Adrenal gland (tissue), 12 donors: ENCODE measurements around the gene PPT2. TPM values are rescaled to one million over a fixed set of nuclear protein-coding genes. Genes with fewer than 3 reads are reported as not detected.

Experiments used
- DNase-seq, 7 donors: peaks; one replicate each; pipeline ENCODE4 v3.0.0-alpha.2; 2019 to 2020
- H3K27ac ChIP-seq, 5 donors: fragments of 200-600 bp; sonication (generic) in 4 of 5; 1 replicate in 3 of 5; 2 replicates in 2 of 5; pipeline versions ENCODE4 v1.5.1 to v1.8.0; 2016 to 2020; ENCODE audit warnings: mild to moderate bottlenecking in 1 of 5
- H3K27me3 ChIP-seq: fragments of 200-600 bp; 2 replicates; pipeline ENCODE4 v1.8.0; 2021
- H3K36me3 ChIP-seq, 2 donors: fragments of 200-600 bp; replicated peaks in 1 of 2; 1 replicate in 1 of 2; 2 replicates in 1 of 2; pipeline versions ENCODE4 v1.5.1 to v1.8.0; 2018 to 2022
- H3K4me1 ChIP-seq, 2 donors: fragments of 200-600 bp; replicated peaks in 1 of 2; 1 replicate in 1 of 2; 2 replicates in 1 of 2; pipeline versions ENCODE4 v1.5.1 to v1.8.0; 2018 to 2021
- H3K4me3 ChIP-seq, 4 donors: fragments of 200-600 bp; sonication (generic) in 3 of 4; one replicate each; pipeline ENCODE4 v1.5.1; 2016 to 2018
- H3K9me3 ChIP-seq, 3 donors: fragments of 200-600 bp; sonication (generic) in 1 of 3; replicated peaks in 1 of 3; 1 replicate in 2 of 3; 2 replicates in 1 of 3; pipeline versions ENCODE4 v1.5.1 to v1.8.0; 2016 to 2021
- CTCF ChIP-seq, 6 experiments: fragments of 450-650 bp in 4 of 6; fragments of 200-600 bp in 2 of 6; sonication (generic) in 1 of 6; IDR thresholded peaks; 1 replicate in 5 of 6; 2 replicates in 1 of 6; pipeline versions ENCODE4 v1.5.1 to v1.8.0; 2016 to 2021; ENCODE audit warnings: antibody characterized with exemption in 6 of 6, mild to moderate bottlenecking in 2 of 6, moderate library complexity in 1 of 6
- POLR2A ChIP-seq, 2 donors: fragments of 450-650 bp; IDR thresholded peaks; one replicate each; pipeline ENCODE4 v1.6.1; 2017; ENCODE audit warnings: antibody characterized with exemption in 2 of 2, mild to moderate bottlenecking in 2 of 2, moderate library complexity in 1 of 2
- WGBS, 4 donors: extraction: QIAGEN DNeasy Blood & Tissue Kit in 2 of 4; methylation state at CpG; one replicate each; pipeline versions ENCODE4 v1.1.5 to v1.1.7; 2013 to 2017; 5-methylcytosine and 5-hydroxymethylcytosine counted together
- intact Hi-C, 2 donors: fragments of 100-400 bp; cut with DNase I; formaldehyde crosslinking; loops; one replicate each; pipeline versions ENCODE4 v1.14.1 to v1.15.0; 2022 to 2023
- polyA plus RNA-seq, 3 donors: library from polyadenylated mRNA; stranded (reverse); fragments of 200-250 nt in 2 of 3; fragments of 350-450 nt in 1 of 3; fragmentation: Illumina TruSeq in 1 of 3; extraction: RNeasy Lipid Tissue Mini Kit (QIAGEN cat#74804) in 1 of 3; gene quantifications; one replicate each; pipeline ENCODE4 v1.2.3, GENCODE V29; 2013 to 2014
- total RNA-seq, 9 donors: library from RNA; depleted of rRNA in 4 of 9; stranded (reverse); fragments of >200 nt in 4 of 9; fragments of 120-200 nt in 1 of 9; fragmentation: NEBNext Ultra II Directional in 1 of 9; extraction: Animal tissue kit (Norgen Biotek cat#: 25700) in 1 of 9; gene quantifications; one replicate each; pipeline versions ENCODE4 v1.1.0 to v1.2.4, GENCODE V29; 2013 to 2023
- donor health status: healthy with polysubstance abuse.
- donor health status: Bipolar disorder and iron deficiency.
- donor health status: DM: yes; HTN: yes; CAD: no.
- donor health status: DM: no; HTN: no; CAD: no.
- donor health status: DM: no; HTN: no; CAD: no.
- donor health status: DM: yes; HTN: yes; CAD: no.

Gene PPT2
- total and polyA plus RNA-seq, 12 donors: 10.4 to 33.6 (median 23.1) TPM

DNA sequence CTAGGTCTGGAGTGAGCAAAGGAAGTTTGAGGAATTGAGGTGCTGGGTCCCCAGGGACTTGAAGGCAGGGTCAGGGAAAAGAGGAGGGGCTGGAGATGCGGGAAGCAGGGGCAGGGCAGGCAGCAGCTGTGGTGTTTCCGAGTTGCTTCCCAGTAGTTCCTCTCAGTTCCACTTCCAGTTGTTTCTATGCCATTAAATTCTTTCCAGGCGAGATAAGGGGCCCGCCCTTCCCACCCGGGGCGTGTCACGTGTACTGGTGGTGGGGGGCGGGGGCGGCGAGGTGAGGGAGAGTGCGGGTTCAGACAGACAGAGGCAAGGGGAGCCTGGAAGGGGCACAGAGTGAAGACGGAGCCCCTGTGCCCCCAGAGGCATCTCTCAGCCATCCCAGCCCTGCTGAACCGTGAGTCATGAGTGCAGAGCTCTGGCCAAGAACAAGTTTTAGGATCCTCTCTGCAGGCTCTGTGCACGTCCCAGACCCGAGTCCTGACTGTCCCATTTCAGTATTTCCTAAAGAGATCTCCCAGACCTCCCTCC, 45.8 kb upstream of the PPT2 start:
- Histone ChIP-seq H3K9me3 (no peaks in the 10 kb centered on the region), H3K4me3 (peak overlapping the region in 1 of 4 donors; percentile 44), H3K36me3 (no peaks in the 10 kb centered on the region), H3K27ac (peak overlapping the region in 4 of 5 donors; percentile 3 to 90 (median 40)), H3K27me3 (no peaks in the 10 kb centered on the region), H3K4me1 (peaks cover 5 to 10% of the 10 kb centered on the region in 2 donors)
- peak in 1 of 2 donors; percentile 12 for TF ChIP-seq POLR2A (IDR thresholded peaks at IDR 0.05)
- no peak for TF ChIP-seq CTCF (IDR thresholded peaks at IDR 0.05)
- WGBS, 4 donors: 2 to 6% (median 4%) methylated on average over 5 to 15 of the region's 15 CpGs
- peak in 4 of 7 donors; percentile 36 to 67 (median 50) for DNase-seq
- intact Hi-C loops: no loop called here

DNA sequence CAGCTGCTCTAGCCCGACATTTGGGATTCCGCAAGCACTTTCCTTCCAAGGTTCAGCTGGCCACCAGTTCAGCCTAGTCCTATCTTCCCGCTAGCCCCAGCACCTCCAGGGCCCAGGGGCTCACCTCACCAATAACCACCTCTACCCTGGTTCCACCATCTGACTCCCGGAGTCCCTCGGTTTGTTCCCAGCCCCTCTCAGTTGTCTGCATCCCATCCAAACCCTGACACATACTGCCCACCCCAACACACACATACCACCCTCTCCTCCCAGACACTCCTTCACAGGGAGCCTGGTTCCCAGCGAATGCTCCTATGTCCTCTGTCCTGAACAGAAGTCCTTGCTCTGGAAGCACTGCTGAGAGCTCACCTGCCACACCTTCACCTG, 45.2 kb upstream of the PPT2 start:
- TF ChIP-seq CTCF (IDR thresholded peaks at IDR 0.05) (no peak), POLR2A (IDR thresholded peaks at IDR 0.05) (no peak)
- Histone ChIP-seq H3K27ac (peak overlapping the region in 3 of 5 donors; percentile 17 to 90 (median 64)), H3K27me3 (no peaks in the 10 kb centered on the region), H3K9me3 (no peaks in the 10 kb centered on the region), H3K4me3 (peak overlapping the region in 1 of 4 donors; percentile 44), H3K36me3 (no peaks in the 10 kb centered on the region), H3K4me1 (peaks cover 10 to 15% of the 10 kb centered on the region in 2 donors)
- intact Hi-C loops: no loop called here
- 35 to 46% (median 42%) methylated on average over 6 of the region's 6 CpGs for WGBS, 4 donors
- DNase-seq: no peak

- H3K27me3 ChIP-seq: no peaks in the 10 kb centered on the region
- H3K4me3 ChIP-seq: peak within 1 kb of the TSS in 1 of 4 donors; percentile 44
- TF ChIP-seq CTCF (IDR thresholded peaks at IDR 0.05): no peak
- no peak for TF ChIP-seq POLR2A (IDR thresholded peaks at IDR 0.05)
- H3K36me3 ChIP-seq: no peaks in the 10 kb centered on the region
- H3K4me1 ChIP-seq: peaks cover 13 to 20% of the 10 kb centered on the region in 2 donors
- H3K9me3 ChIP-seq: no peaks in the 10 kb centered on the region
- 3 to 12% (median 8%) methylated on average over 6 to 12 of the region's 12 CpGs for WGBS, 4 donors
- no peak for DNase-seq
- peak within 1 kb of the TSS in 4 of 5 donors; percentile 3 to 90 (median 40) for H3K27ac ChIP-seq
- intact Hi-C loops: no loop called here
Observed at GRCh38 chr6:32109114-32109764, 44.7 kb upstream of the PPT2 start, which contains the start of gene TNXB. Gene TNXB, minus strand, starts transcription at chr6:32109338. Its CDS starts 11,140 bp downstream, at chr6:32098198.

DNA sequence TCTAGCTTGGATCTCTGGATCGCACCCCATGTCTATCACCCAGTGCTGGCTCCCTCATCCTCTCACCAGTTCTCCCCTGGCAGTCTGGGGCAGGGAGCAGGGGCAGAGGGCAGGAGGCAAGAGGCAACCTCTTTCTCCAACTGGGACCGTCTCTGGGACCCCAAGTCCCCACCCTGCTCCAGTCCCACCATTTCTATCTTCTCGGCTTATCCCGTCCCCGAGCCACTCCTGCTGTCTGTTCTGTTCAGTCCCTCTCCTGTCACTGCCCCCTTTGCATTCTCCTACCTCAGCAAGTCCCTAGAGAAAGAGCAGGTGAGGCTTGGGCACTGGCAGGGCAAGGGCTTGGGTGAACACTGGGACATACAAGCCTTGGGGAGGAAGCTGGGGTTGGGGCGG, 44.2 kb upstream of the PPT2 start:
- intact Hi-C loops: loop anchor here in 1 of 2 donors (5.0 to 10.0 kb wide), 3 partner anchors 55 to 83 kb away; partner anchors contain the start of genes EGFL8, GPSM3 and PBX2
- H3K4me1 ChIP-seq: peaks cover 15 to 25% of the 10 kb centered on the region in 2 donors
- 41 to 56% (median 45%) methylated on average over 6 of the region's 6 CpGs for WGBS, 4 donors
- H3K27ac ChIP-seq: peak overlapping the region in 2 of 5 donors; percentile 34 to 90
- H3K36me3 ChIP-seq: peaks cover 0 to 3% of the 10 kb centered on the region in 2 donors
- no peak for DNase-seq
- TF ChIP-seq CTCF (IDR thresholded peaks at IDR 0.05) (no peak), POLR2A (IDR thresholded peaks at IDR 0.05) (no peak)
- no peaks in the 10 kb centered on the region for H3K9me3 ChIP-seq
- H3K4me3 ChIP-seq: no peak overlapping the region
- no peaks in the 10 kb centered on the region for H3K27me3 ChIP-seq
